NCI-H446 (cell line): ENCODE data around the gene KLHL25.

Experiments used
- DNase-seq, 2 experiments: peaks; one replicate each; lab custom pipeline; 2025; lab: John Stamatoyannopoulos, UW

The KLHL25 gene

GRCh38 chr15:85717212-85717611 is 77.5 kb downstream of the KLHL25 start:
- no peak for DNase-seq

- DNase-seq: no peak
These were observed 78.5 kb downstream of the KLHL25 start for GRCh38 chr15:85716261-85716660.

- no peak for DNase-seq
These were observed 83.0 kb downstream of the KLHL25 start for GRCh38 chr15:85711580-85712192.

DNA sequence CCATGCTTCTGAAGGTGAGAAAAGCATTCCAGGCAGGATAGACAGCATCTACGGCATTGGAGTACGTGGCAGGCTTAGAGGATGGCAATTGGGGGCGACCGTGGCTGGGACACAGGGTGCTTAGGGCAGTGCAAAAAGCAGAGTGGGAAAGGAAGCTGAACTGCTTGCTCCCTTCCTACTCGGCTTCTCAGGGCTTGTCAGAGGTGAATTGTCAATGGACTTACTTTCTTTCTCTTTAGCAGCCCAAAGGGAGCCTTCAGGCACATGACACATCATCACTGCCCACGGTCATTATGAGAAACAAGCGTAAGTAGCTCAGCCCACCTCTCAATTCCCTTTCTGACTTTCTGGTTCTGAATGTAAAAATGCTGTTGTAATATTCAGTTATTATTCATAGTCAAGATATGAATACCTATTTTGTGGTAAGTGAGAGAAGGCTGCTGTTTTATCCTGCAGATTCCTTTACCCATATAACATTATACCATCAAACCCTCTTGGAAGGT is 84.3 kb downstream of the KLHL25 start:
- no peak for DNase-seq
